NCI-H2107 (cell line): Measurements from ENCODE around the gene SNX9.
"Not testable (repeated sequence)": the region's sequence is repeated elsewhere in the genome, so short reads cannot be mapped to it uniquely, and the experiment has no call there.

ENCODE experiments used
- DNase-seq: peaks from one replicate; lab custom pipeline; 2025; lab: John Stamatoyannopoulos, UW

The SNX9 gene

GRCh38 chr6:157823001-157823527, at the start of gene SNX9:
SNX9 (plus strand) TSS chr6:157823246; CDS start chr6:157823435, 189 bp downstream.
- DNase-seq = peak; percentile 22

GRCh38 chr6:157773248-157773773, 49.7 kb upstream of the SNX9 start:
- DNase-seq = no peak

DNA sequence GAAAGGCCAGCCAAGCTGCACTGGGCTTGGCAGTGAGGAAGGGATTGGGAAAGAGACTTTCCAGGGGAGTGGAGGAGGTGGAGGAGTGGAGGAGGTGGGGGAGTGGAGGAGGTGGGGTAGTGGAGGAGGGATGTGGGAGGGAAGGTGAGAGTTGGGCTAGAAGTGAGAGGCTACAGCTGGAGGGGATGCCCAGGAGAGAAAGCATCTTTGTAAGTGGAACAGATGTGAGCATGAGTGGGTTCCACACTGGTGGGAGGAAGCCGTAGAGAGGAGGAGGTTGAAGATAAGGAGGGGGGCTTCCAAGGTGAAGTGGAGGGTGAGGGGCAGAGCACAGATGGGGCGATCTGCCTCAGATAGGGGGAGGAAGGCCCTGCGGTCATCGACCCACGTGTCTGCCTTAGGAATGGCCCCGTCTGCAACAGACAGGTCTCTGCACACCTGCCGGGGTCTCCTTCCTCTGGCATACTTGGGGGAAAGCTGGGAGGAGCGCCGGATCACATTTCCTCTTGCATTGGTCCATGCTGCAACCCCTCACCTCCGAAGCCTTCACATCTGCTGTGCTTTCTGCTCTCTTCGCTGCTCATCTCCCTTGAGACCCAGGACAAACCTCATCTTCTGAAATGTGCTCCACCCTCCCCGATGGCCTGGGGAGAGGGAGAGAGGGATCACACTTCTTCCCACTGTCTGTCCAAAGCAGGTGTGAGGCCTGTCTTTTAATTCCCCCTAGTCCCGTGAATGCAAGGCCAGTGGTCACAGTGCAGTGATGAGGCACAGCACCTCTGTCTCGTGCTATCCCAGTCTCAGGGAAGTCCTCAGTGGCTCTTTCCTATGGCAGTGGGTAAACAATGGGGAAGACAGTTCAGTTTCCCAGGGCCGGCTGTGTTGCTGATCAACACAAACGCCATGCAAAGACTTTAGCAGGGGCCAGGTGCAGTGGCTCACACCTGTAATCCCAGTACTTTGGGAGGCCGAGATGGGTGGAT, 48.6 kb upstream of the SNX9 start:
- DNase-seq = no peak

GRCh38 chr6:157775376-157775775, 47.7 kb upstream of the SNX9 start:
- no peak for DNase-seq

- DNase-seq = no peak
These were observed 45.7 kb upstream of the SNX9 start for GRCh38 chr6:157777344-157777743.

- no peak for DNase-seq
These were observed 44.3 kb upstream of the SNX9 start for GRCh38 chr6:157778719-157779118.

DNA sequence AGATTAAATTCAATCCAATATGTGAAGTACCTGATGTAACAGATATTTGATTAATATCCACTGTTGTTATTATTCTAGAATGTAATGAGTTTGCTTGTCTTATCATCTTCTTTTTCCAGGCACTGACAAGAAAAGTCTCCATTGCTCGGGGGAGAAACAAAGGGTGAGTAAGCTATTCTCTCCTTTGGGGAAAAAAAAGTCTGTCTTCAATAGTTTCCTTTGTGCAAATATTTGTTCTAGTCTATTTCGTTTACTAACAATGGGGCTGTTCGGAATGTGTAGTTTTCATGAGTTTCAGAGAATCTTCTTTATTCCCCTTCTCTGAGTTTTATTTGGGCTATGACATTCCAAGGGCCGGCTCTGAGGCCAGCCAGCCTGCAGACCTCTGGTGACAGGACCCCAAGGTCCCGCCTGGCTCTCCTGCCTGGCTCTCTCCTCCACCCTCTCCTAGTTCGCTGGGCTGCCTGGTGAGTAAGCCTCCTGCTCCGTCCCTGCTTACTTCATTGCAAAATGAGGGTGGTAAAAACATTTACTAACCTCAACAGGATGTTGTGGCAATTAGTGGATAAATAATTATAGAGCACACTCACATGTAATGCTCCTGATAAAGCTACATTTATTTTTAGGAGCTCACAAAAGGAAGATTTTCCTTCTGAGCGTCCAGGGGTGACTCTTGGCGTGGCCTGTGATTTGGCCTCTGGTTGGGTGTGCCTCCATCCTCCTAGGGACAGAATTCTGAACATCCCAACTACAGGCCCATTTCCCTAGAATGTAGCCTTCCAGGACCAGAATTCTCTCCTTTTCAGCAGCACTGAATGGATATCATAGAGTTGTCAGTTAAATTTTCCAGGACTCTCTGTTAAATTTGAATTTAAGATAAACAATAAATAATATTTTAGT, 43.1 kb upstream of the SNX9 start:
- DNase-seq = no peak

- DNase-seq = no peak
These were observed 37.4 kb upstream of the SNX9 start for GRCh38 chr6:157785636-157786035.

DNA sequence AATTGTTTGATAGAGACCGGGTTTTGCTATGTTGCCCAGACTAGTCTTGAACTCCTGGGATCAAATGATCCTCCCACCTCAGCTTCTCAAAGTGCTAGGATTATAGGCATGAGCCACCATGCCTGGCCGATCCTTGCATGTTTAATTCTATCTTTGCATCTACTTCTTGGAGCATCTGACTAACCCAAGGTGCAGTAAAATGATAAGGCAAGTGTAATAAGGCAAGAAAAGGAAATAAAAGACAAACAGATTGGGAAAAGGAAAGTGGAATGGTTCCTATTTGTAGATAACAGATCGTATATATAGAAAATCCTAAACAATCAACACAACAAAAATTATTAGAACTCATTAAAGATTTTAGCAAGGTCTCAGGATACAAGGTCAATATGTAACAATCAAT, 36.8 kb upstream of the SNX9 start:
- no peak for DNase-seq

GRCh38 chr6:157787080-157787479, 36.0 kb upstream of the SNX9 start:
- no peak for DNase-seq

DNA sequence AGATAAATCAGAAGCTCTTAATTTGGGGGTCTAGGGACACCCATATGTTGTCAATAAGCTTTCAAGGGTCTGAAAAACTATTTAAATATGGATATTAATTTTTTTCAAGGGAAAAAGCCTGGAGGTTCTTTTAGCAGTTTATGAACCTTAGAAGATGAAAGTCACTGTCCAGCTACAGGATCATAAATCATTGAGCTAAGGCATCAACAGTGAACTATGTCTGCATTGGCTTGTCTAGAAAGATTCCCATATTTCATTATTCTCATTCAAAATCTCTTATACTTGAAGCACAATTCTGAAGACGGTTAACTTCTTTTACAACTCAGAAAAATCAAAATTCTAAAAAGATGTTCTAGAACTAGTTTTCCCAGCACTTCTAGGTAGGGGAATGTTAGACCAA, 34.9 kb upstream of the SNX9 start:
- no peak for DNase-seq

- no peak for DNase-seq
These were observed 33.7 kb upstream of the SNX9 start for GRCh38 chr6:157789297-157789696.

GRCh38 chr6:157789861-157790260, 33.2 kb upstream of the SNX9 start:
- no peak for DNase-seq

DNA sequence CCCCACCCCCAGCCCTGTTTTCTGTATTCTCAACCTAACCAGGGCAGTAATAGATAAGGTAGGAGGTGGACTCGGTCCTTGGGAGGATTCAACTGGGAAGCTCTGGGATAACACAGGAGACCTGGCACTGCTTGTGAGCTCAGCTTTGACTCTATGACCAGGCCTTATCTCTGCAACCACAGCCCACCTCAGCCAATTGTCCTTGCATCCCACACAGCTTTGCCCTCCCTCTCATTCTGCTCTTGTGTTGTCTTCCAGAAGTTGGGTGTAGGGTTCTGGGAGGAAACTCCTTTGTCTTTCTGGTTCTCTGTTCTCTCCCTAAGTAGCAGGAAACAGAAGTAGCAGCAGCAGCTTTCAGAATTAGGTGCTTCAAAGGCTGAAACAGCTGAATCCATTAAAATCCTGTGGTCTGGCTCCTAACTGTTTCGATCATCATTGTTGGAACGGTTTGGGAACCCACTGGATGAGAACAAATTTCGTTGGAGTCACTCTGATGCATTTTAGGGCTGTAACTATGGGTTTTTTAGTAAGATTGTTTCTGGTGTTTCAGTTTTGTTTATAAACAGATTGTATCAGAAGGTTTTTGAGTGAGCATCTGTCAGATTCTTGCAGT, 32.4 kb upstream of the SNX9 start:
- DNase-seq = no peak

DNA sequence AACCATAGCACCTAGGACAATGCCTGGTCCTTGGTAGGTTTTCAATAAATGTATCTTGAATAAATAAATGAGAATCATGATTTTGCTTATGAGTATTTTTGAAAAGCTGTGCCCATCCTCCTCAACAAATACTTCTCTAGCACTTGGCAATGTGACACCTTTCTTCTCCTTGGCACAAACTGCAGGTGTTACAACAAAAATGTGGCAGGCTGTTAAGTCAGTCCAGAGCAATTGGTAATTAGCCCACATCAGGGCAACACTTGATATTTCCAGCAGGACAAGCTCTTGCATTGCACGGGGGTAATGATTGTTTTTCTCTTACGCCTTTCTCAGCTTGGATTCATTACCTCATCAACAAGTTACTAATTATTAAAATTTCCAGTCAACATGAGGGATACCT, 31.6 kb upstream of the SNX9 start:
- no peak for DNase-seq

DNA sequence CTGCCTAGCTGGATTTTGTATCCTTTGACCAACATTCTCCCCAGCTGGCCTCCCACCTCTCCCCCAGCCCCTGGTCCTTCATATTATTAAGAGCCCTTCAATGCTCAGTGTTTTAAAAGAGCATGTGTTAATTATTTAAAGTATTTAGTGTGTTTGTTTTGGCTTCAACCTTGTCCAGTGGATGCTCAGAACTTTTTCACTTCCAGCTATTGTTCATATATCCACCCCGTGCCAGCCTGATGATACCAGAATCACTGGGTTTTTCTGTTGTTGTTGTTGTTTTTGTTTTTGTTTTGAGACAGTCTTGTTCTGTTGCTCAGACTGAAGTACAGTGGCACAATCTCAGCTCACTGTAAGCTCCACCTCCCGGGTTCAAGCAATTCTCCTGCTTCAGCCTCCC, 30.4 kb upstream of the SNX9 start:
- no peak for DNase-seq

DNA sequence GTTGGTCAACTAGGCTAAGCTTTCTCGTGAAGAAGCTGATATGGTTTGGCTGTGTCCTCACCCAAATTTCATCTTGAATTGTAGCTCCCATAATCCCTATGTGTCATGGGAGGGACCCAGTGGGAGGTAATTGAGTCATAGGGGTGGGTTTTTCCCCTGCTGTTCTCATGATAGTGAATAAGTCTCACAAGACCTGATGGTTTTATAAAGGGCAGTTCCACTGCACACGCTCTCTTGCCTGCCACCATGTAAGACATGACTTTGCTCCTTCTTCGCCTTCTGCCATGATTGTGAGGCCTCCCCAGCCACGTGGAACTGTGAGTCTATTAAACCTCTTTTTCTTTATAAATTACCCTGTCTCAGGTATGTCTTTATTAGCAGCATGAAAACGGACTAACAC, 29.0 kb upstream of the SNX9 start:
- DNase-seq = not testable (repeated sequence)

DNA sequence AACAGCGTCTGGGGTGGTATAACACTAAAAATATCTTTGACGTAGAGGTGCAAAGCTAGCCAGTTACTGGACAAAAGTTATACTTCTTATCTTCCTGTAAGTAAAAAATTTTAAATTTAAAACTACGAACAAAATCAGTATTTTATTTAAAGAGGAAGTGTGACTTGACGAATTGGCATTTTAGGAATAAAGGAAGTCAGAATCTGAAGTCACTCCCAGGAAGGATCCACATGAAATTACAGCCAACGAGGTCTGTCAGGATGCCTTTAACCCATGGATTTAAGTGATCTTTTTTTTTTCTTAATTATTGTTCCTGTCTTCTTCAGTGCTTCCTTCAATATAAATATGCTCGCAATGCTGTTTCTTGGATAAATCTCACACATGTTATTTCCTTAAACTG, 27.2 kb upstream of the SNX9 start:
- no peak for DNase-seq

- no peak for DNase-seq
These were observed 24.2 kb upstream of the SNX9 start for GRCh38 chr6:157798851-157799250.

DNA sequence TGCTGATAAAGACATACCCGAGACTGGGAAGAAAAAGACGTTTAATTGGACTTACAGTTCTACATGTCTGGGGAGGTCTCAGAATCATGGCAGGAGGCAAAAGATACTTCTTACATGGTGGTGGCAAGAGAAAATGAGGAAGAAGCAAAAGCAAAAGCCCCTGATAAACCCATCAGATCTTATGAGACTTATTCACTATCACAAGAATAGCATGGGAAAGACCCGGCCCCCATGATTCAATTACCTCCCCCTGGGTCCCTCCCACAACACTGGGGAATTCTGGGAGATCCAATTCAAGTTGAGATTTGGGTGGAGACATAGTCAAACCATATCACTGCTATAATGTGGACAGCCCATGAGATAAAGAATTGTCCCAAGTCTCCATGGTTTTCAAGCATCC, 23.5 kb upstream of the SNX9 start:
- DNase-seq = not testable (repeated sequence)

DNA sequence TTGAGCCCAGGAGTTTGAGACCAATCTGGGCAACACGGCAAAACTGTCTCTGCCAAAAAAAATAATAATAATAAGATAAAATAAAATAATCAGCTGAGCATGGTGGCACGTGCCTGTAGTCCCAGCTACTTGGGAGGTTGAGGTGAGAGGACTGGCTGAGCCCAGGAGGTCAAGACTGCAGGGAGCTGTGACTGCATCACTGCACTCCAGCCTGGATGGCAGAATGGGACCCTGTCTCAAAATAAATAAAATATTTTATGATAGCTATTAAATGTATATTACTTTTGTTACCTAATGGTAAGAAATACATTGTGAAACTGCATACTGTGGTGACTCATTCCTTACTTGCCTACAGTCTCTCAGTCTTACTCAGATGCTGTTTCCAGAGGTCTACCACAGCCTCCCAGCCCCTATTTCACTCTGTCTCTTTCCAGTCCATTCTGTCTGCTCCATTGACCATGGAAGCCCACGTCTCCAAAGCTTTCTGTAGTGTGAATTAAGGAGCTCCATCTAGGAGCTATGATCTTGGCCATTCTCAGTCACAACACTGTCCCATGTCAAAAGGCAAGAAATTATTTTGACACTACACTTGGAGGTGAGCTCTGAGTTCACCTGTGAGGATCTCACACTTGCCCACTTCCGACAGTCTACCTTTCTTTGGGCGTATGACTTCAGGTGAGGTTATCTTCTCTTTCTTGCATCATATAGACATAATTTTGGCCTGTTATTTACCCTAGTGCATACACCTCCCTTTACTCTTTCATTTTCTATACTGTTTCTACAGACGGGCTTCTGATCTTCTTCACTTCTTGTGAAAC, 22.4 kb upstream of the SNX9 start:
- no peak for DNase-seq
